Activated B cell treated with CpG ODN at 0.5 μM for 24 hours (primary cell): ENCODE results near the gene TAAR1. TPM values are rescaled to one million over a fixed set of nuclear protein-coding genes. Genes with fewer than 3 reads are reported as not detected.
"Not testable (repeated sequence)": the region's sequence is repeated elsewhere in the genome, so short reads cannot be mapped to it uniquely, and the experiment has no call there.

ENCODE experiments used
- ATAC-seq: fragments of 200-7000 bp; cut with Tn5 transposase; one replicate; pipeline ENCODE4 v1.10.0; 2021; ENCODE audit warnings: low read depth, mild to moderate bottlenecking, moderate library complexity
- CTCF ChIA-PET: fragments of 350-600 bp; sonication (Branson Sonifier 250); formaldehyde crosslinking; loops from one replicate; lab custom pipeline; 2021; ENCODE audit warnings: antibody characterized with exemption; lab: Charles Lee
- POLR2A ChIA-PET: fragments of 350-600 bp; sonication (Branson Sonifier 250); formaldehyde crosslinking; loops from one replicate; lab custom pipeline; 2021; ENCODE audit warnings: antibody characterized with exemption; lab: Charles Lee
- DNase-seq: peaks from one replicate; pipeline ENCODE4 v3.0.0; 2022
- H3K27ac Mint-ChIP-seq: one replicate; pipeline ENCODE4 v1.8.0; 2020; ENCODE audit warnings: mixed read lengths
- H3K27me3 Mint-ChIP-seq: one replicate; pipeline ENCODE4 v1.8.0; 2021; ENCODE audit warnings: mixed read lengths
- H3K36me3 Mint-ChIP-seq: one replicate; pipeline ENCODE4 v1.8.0; 2021; ENCODE audit warnings: low read depth, mixed read lengths
- H3K4me1 Mint-ChIP-seq: one replicate; pipeline ENCODE4 v1.8.0; 2021; ENCODE audit warnings: mixed read lengths
- H3K4me3 Mint-ChIP-seq: one replicate; pipeline ENCODE4 v1.8.0; 2020; ENCODE audit warnings: mild to moderate bottlenecking, mixed read lengths
- H3K9me3 Mint-ChIP-seq: one replicate; pipeline ENCODE4 v1.8.0; 2020; ENCODE audit warnings: mixed read lengths
- CTCF ChIP-seq: fragments of 200-600 bp; IDR thresholded peaks from one replicate; pipeline ENCODE4 v1.8.0; 2022; ENCODE audit warnings: antibody characterized with exemption, mild to moderate bottlenecking
- intact Hi-C: fragments of 100-400 bp; cut with micrococcal nuclease; formaldehyde crosslinking; loops from one replicate; pipeline ENCODE4 v1.15.1; 2024
- total RNA-seq: library from RNA; stranded (reverse); gene quantifications from 2 replicates; pipeline ENCODE4 v1.2.3, GENCODE V29; 2022

The TAAR1 gene
- total RNA-seq = not detected in 2 replicates

GRCh38 chr6:132659082-132659481 is at the start of gene TAAR1:
Gene TAAR1, minus strand, starts transcription at chr6:132659182. Its CDS starts 13,179 bp downstream, at chr6:132646003.
- no peak for ATAC-seq
- ChIA-PET CTCF (no interaction called here), POLR2A (no interaction called here)
- peaks cover 5% of the 10 kb centered on the region for H3K4me1 Mint-ChIP-seq
- H3K27ac Mint-ChIP-seq = no peak within 1 kb of the TSS
- H3K36me3 Mint-ChIP-seq = no peaks in the 10 kb centered on the region
- H3K9me3 Mint-ChIP-seq = no peaks in the 10 kb centered on the region
- H3K4me3 Mint-ChIP-seq = no peak within 1 kb of the TSS
- intact Hi-C loops = no loop called here
- TF ChIP-seq CTCF = no peak
- no peak for DNase-seq
- no peaks in the 10 kb centered on the region for H3K27me3 Mint-ChIP-seq

DNA sequence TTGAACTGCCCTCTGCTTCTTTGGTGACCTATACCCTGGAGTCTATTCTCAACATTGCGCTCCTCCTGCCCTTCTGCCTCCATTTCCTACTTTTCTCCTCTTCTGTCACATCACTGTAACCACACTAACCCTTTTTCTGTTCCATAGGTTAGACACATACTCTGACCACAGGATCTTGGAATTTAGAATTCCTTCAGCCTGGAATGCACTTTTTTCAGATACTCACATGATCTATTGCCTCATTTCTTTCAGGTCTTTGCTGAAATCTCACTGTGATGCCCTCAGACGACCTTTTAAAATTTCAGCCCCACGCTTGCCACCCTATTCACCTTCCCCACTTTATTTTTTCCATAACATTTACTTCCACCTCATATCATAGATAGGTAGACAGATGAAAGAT is 49.8 kb upstream of the TAAR1 start:
- ATAC-seq = no peak
- intact Hi-C loops = no loop called here
- Mint-ChIP-seq H3K4me3 (no peak overlapping the region), H3K9me3 (peaks cover 18% of the 10 kb centered on the region), H3K4me1 (peaks cover 12% of the 10 kb centered on the region), H3K27me3 (no peaks in the 10 kb centered on the region), H3K36me3 (no peaks in the 10 kb centered on the region), H3K27ac (no peak overlapping the region)
- TF ChIP-seq CTCF = no peak
- ChIA-PET CTCF (no interaction called here), POLR2A (no interaction called here)
- DNase-seq = no peak

GRCh38 chr6:132708002-132708401 is 49.0 kb upstream of the TAAR1 start:
- peaks cover 5% of the 10 kb centered on the region for H3K4me1 Mint-ChIP-seq
- intact Hi-C loops = no loop called here
- no peak overlapping the region for H3K27ac Mint-ChIP-seq
- ChIA-PET CTCF (no interaction called here), POLR2A (no interaction called here)
- H3K4me3 Mint-ChIP-seq = no peak overlapping the region
- no peak for ATAC-seq
- H3K27me3 Mint-ChIP-seq = peaks cover 4% of the 10 kb centered on the region
- H3K9me3 Mint-ChIP-seq = peaks cover 23% of the 10 kb centered on the region
- no peak for TF ChIP-seq CTCF
- no peak for DNase-seq
- no peaks in the 10 kb centered on the region for H3K36me3 Mint-ChIP-seq

GRCh38 chr6:132706756-132707155 is 47.8 kb upstream of the TAAR1 start:
- H3K4me1 Mint-ChIP-seq, ATAC-seq, H3K36me3 Mint-ChIP-seq, H3K27me3 Mint-ChIP-seq, H3K27ac Mint-ChIP-seq, DNase-seq, CTCF ChIA-PET, H3K4me3 Mint-ChIP-seq, intact Hi-C loops: not testable (repeated sequence)
- POLR2A ChIA-PET = interaction anchor here (0.7 kb wide), 1 partner anchor 797 kb away, joined by 3 read pairs; no protein-coding TSS in a partner anchor
- H3K9me3 Mint-ChIP-seq = peaks cover 23% of the 10 kb centered on the region

DNA sequence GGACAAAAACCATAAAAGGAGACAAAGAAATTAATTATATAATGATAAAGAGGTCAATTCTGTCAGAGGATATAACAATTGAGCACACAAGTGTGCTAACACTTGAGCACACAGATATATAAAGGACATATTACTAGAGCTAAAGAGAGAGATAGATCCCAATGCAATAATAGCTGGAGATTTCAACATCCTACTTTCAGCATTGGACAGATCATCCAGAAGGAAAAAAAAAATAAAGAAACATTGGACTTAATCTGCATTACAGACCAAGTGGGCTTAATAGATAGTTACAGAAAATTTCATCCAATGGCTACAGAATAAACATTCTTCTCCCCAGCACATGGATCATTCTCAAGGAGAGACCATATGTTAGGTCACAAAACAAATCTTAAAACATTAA is 45.0 kb upstream of the TAAR1 start:
- Mint-ChIP-seq H3K27ac (no peak overlapping the region), H3K27me3 (peaks cover 4% of the 10 kb centered on the region), H3K4me3 (no peak overlapping the region), H3K36me3 (no peaks in the 10 kb centered on the region), H3K9me3 (peaks cover 23% of the 10 kb centered on the region), H3K4me1 (peaks cover 5% of the 10 kb centered on the region)
- intact Hi-C loops = no loop called here
- ATAC-seq = no peak
- CTCF ChIA-PET = interaction anchor here (1.0 kb wide), 1 partner anchor 14 kb away, joined by 4 read pairs; no protein-coding TSS in a partner anchor
- no peak for DNase-seq
- no peak for TF ChIP-seq CTCF
- POLR2A ChIA-PET = no interaction called here

- ATAC-seq (no peak), DNase-seq (no peak)
- Mint-ChIP-seq H3K27ac (no peak overlapping the region), H3K4me1 (no peaks in the 10 kb centered on the region), H3K27me3 (peaks cover 3% of the 10 kb centered on the region), H3K36me3 (peaks cover 9% of the 10 kb centered on the region), H3K4me3 (no peak overlapping the region), H3K9me3 (peaks cover 16% of the 10 kb centered on the region)
- TF ChIP-seq CTCF = no peak
- ChIA-PET POLR2A (no interaction called here), CTCF (no interaction called here)
- intact Hi-C loops = no loop called here
Observed at GRCh38 chr6:132698608-132699007, 39.6 kb upstream of the TAAR1 start.
